A549 (cell line): ENCODE measurements around the gene KIF5B.

Experiments used
- BHLHE40 ChIP-seq: IDR thresholded peaks from 2 replicates; pipeline ENCODE4 v1.6.1; 2012; ENCODE audit warnings: low read depth, low read length, inconsistent platforms
- CEBPB ChIP-seq, 2 experiments: fragments of >200 bp in 1 of 2; sonication (Bioruptor Twin) in 1 of 2; formaldehyde crosslinking in 1 of 2; IDR thresholded peaks; 2 replicates each; pipeline ENCODE4 v1.6.1; 2012 to 2016
- EP300 ChIP-seq, 2 experiments: fragments of >200 bp; sonication (Bioruptor Twin); formaldehyde crosslinking; IDR thresholded peaks; 2 replicates in 1 of 2; 3 replicates in 1 of 2; pipeline ENCODE4 v1.6.1; 2016 to 2017
- HOXA7 ChIP-seq: fragments of 250-450 bp; sonication (Bioruptor Pico); IDR thresholded peaks from 2 replicates; pipeline ENCODE4 v1.5.0; 2020; ENCODE audit warnings: mild to moderate bottlenecking, moderate library complexity
- JUN ChIP-seq, 2 experiments: fragments of >200 bp; sonication (Bioruptor Twin); formaldehyde crosslinking; IDR thresholded peaks; 2 replicates in 1 of 2; 3 replicates in 1 of 2; pipeline ENCODE4 v1.6.1; 2016 to 2017
- MAX ChIP-seq: IDR thresholded peaks from 2 replicates; pipeline ENCODE4 v1.6.1; 2012
- POLR2A ChIP-seq: IDR thresholded peaks from 2 replicates; pipeline ENCODE4 v1.6.1; 2012; ENCODE audit warnings: mild to moderate bottlenecking, low read length
- TP53 ChIP-seq: fragments of 250-450 bp; sonication (Bioruptor Pico); IDR thresholded peaks from 2 replicates; pipeline ENCODE4 v1.5.0; 2021; ENCODE audit warnings: mild to moderate bottlenecking, moderate library complexity
- TF ChIP-seq, protein P1 (sequence below): fragments of 200-600 bp; sonication (generic); IDR thresholded peaks from 2 replicates; pipeline ENCODE4 v1.6.1; 2016; ENCODE audit warnings: antibody characterized with exemption, mild to moderate bottlenecking, moderate library complexity
- TF ChIP-seq, protein P2 (sequence below): fragments of >200 bp; sonication (Bioruptor Twin); formaldehyde crosslinking; IDR thresholded peaks from 3 replicates; pipeline ENCODE4 v1.5.1; 2016
- TF ChIP-seq, protein P3 (sequence below): fragments of 250-450 bp; sonication (Bioruptor Pico); IDR thresholded peaks from 2 replicates; pipeline ENCODE4 v1.5.0; 2021; ENCODE audit warnings: mild to moderate bottlenecking, moderate library complexity, borderline replicate concordance

DNA sequence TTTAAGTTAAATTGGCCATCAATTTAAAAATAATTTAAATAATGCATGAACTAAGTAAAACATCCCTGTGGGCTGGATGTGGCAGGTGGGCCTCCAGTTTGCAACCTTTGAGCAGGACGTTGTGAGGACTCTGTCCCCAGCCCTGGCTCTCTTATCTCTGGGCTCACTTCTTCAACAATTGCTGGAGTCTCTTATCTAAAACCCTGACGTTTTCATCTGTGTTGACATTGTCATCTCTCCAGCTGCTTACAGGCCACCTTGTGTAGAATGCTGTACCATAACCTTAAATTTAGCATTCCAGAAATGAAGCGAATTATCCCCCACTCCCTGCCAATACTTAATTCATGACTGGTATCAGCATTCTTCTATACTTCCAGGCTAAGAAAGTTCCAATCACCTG is 3.2 kb upstream of the KIF5B start:
- TF ChIP-seq POLR2A (no peak), EP300 (IDR thresholded peaks at IDR 0.05) (no peak), MAX (no peak), HOXA7 (CRISPR knock-in tag) (no peak), CEBPB (IDR thresholded peaks at IDR 0.05) (no peak), JUN (IDR thresholded peaks at IDR 0.05) (no peak), BHLHE40 (no peak), TP53 (CRISPR knock-in tag) (no peak)
- TF ChIP-seq, protein P1, sequence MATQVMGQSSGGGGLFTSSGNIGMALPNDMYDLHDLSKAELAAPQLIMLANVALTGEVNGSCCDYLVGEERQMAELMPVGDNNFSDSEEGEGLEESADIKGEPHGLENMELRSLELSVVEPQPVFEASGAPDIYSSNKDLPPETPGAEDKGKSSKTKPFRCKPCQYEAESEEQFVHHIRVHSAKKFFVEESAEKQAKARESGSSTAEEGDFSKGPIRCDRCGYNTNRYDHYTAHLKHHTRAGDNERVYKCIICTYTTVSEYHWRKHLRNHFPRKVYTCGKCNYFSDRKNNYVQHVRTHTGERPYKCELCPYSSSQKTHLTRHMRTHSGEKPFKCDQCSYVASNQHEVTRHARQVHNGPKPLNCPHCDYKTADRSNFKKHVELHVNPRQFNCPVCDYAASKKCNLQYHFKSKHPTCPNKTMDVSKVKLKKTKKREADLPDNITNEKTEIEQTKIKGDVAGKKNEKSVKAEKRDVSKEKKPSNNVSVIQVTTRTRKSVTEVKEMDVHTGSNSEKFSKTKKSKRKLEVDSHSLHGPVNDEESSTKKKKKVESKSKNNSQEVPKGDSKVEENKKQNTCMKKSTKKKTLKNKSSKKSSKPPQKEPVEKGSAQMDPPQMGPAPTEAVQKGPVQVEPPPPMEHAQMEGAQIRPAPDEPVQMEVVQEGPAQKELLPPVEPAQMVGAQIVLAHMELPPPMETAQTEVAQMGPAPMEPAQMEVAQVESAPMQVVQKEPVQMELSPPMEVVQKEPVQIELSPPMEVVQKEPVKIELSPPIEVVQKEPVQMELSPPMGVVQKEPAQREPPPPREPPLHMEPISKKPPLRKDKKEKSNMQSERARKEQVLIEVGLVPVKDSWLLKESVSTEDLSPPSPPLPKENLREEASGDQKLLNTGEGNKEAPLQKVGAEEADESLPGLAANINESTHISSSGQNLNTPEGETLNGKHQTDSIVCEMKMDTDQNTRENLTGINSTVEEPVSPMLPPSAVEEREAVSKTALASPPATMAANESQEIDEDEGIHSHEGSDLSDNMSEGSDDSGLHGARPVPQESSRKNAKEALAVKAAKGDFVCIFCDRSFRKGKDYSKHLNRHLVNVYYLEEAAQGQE: no peak
- TF ChIP-seq, protein P2, sequence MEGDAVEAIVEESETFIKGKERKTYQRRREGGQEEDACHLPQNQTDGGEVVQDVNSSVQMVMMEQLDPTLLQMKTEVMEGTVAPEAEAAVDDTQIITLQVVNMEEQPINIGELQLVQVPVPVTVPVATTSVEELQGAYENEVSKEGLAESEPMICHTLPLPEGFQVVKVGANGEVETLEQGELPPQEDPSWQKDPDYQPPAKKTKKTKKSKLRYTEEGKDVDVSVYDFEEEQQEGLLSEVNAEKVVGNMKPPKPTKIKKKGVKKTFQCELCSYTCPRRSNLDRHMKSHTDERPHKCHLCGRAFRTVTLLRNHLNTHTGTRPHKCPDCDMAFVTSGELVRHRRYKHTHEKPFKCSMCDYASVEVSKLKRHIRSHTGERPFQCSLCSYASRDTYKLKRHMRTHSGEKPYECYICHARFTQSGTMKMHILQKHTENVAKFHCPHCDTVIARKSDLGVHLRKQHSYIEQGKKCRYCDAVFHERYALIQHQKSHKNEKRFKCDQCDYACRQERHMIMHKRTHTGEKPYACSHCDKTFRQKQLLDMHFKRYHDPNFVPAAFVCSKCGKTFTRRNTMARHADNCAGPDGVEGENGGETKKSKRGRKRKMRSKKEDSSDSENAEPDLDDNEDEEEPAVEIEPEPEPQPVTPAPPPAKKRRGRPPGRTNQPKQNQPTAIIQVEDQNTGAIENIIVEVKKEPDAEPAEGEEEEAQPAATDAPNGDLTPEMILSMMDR: no peak
- TF ChIP-seq, protein P3, sequence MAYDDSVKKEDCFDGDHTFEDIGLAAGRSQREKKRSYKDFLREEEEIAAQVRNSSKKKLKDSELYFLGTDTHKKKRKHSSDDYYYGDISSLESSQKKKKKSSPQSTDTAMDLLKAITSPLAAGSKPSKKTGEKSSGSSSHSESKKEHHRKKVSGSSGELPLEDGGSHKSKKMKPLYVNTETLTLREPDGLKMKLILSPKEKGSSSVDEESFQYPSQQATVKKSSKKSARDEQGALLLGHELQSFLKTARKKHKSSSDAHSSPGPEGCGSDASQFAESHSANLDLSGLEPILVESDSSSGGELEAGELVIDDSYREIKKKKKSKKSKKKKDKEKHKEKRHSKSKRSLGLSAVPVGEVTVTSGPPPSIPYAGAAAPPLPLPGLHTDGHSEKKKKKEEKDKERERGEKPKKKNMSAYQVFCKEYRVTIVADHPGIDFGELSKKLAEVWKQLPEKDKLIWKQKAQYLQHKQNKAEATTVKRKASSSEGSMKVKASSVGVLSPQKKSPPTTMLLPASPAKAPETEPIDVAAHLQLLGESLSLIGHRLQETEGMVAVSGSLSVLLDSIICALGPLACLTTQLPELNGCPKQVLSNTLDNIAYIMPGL: no peak
